HCT116 (cell line): Measurements from ENCODE around the gene DUOXA2.

Experiments
- CBX3 ChIP-seq: IDR thresholded peaks from 2 replicates; pipeline ENCODE4 v1.6.1; 2012; ENCODE audit warnings: low read depth
- EZH2phosphoT487 ChIP-seq: fragments of 200-600 bp; IDR thresholded peaks from 2 replicates; pipeline ENCODE4 v1.6.1; 2018; ENCODE audit warnings: antibody characterized with exemption, borderline replicate concordance
- FOSL1 ChIP-seq: IDR thresholded peaks from 2 replicates; pipeline ENCODE4 v1.6.1; 2012; ENCODE audit warnings: low read depth
- JUND ChIP-seq: IDR thresholded peaks from 2 replicates; pipeline ENCODE4 v1.6.1; 2012
- POLR2A ChIP-seq: IDR thresholded peaks from 2 replicates; pipeline ENCODE4 v1.7.0; 2011; ENCODE audit warnings: borderline replicate concordance; ENCODE audit not compliant: insufficient read depth, insufficient read length; ENCODE audit errors: extremely low read depth
- RAD21 ChIP-seq: IDR thresholded peaks from 2 replicates; pipeline ENCODE4 v1.6.1; 2012; ENCODE audit warnings: low read depth, mild to moderate bottlenecking
- ZFX ChIP-seq: fragments of 450-650 bp; IDR thresholded peaks from 2 replicates; pipeline ENCODE4 v1.6.1; 2017
- ZNF274 ChIP-seq: fragments of 200-500 bp; sonication (Bioruptor generic); IDR thresholded peaks from 2 replicates; pipeline ENCODE4 v1.6.1; 2014; ENCODE audit warnings: mild to moderate bottlenecking, low read depth, low read length, inconsistent platforms
- TF ChIP-seq, protein P1 (sequence below), 3 experiments: fragments of 200-600 bp in 1 of 3; sonication (generic) in 1 of 3; IDR thresholded peaks in 2 of 3; conservative IDR thresholded peaks in 1 of 3; 2 replicates each; pipeline ENCODE4 v1.5.1; 2012 to 2017; ENCODE audit warnings: low read depth in 2 of 3, low read length in 2 of 3, antibody characterized with exemption in 1 of 3, borderline replicate concordance in 1 of 3, control low read depth in 1 of 3, mild to moderate bottlenecking in 1 of 3, mixed read lengths in 1 of 3, mixed run types in 1 of 3, moderate library complexity in 1 of 3; ENCODE audit not compliant: insufficient read depth in 1 of 3
- TF ChIP-seq, protein P2 (sequence below): IDR thresholded peaks from 2 replicates; pipeline ENCODE4 v1.6.1; 2012; ENCODE audit warnings: low read depth
- TF ChIP-seq, protein P3 (sequence below): IDR thresholded peaks from 2 replicates; pipeline ENCODE4 v1.6.1; 2012

DNA sequence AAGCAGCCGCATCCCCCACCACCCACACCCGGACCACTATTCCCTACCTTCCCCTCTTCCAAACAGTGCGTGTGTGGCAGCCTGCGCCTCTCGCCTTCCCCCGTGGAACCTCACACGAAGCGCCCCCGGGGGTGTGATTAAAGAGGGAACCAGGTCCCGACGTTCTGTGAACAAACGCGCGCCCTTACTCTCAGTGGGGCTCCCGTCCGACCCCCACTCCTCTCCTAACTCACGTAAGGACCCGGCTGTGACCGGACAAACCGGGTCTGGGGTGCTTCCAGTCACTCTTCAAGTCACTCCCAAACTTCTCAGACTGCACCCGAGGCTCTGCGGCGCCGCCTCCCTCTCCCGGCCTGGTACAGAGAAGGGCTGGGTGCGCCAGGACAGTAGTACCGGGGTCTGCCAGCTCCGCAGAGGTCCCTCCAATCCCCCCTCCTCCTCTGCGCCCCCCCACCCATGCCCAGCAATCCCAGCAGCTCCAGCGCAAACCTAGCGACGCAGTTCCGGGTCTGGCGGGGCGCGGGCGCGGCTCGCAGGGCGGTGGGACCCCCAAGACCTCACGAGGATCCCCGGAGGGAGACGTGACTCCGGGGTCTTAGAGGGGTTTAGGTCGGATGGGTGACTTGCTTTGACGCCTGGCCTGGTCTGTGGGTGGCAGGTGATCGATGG, 15.0 kb downstream of the DUOXA2 start:
- TF ChIP-seq, protein P1, sequence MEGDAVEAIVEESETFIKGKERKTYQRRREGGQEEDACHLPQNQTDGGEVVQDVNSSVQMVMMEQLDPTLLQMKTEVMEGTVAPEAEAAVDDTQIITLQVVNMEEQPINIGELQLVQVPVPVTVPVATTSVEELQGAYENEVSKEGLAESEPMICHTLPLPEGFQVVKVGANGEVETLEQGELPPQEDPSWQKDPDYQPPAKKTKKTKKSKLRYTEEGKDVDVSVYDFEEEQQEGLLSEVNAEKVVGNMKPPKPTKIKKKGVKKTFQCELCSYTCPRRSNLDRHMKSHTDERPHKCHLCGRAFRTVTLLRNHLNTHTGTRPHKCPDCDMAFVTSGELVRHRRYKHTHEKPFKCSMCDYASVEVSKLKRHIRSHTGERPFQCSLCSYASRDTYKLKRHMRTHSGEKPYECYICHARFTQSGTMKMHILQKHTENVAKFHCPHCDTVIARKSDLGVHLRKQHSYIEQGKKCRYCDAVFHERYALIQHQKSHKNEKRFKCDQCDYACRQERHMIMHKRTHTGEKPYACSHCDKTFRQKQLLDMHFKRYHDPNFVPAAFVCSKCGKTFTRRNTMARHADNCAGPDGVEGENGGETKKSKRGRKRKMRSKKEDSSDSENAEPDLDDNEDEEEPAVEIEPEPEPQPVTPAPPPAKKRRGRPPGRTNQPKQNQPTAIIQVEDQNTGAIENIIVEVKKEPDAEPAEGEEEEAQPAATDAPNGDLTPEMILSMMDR (IDR thresholded peaks at IDR 0.05 in 2 of 3, conservative IDR thresholded peaks at IDR 0.05 in 1 of 3; ENCODE audit: borderline replicate concordance in 1 of 3, insufficient read depth in 1 of 3, low read depth in 2 of 3, low read length in 2 of 3): no peak
- TF ChIP-seq RAD21: no peak
- TF ChIP-seq, protein P2, sequence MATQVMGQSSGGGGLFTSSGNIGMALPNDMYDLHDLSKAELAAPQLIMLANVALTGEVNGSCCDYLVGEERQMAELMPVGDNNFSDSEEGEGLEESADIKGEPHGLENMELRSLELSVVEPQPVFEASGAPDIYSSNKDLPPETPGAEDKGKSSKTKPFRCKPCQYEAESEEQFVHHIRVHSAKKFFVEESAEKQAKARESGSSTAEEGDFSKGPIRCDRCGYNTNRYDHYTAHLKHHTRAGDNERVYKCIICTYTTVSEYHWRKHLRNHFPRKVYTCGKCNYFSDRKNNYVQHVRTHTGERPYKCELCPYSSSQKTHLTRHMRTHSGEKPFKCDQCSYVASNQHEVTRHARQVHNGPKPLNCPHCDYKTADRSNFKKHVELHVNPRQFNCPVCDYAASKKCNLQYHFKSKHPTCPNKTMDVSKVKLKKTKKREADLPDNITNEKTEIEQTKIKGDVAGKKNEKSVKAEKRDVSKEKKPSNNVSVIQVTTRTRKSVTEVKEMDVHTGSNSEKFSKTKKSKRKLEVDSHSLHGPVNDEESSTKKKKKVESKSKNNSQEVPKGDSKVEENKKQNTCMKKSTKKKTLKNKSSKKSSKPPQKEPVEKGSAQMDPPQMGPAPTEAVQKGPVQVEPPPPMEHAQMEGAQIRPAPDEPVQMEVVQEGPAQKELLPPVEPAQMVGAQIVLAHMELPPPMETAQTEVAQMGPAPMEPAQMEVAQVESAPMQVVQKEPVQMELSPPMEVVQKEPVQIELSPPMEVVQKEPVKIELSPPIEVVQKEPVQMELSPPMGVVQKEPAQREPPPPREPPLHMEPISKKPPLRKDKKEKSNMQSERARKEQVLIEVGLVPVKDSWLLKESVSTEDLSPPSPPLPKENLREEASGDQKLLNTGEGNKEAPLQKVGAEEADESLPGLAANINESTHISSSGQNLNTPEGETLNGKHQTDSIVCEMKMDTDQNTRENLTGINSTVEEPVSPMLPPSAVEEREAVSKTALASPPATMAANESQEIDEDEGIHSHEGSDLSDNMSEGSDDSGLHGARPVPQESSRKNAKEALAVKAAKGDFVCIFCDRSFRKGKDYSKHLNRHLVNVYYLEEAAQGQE: no peak
- TF ChIP-seq CBX3: no peak
- TF ChIP-seq, protein P3, sequence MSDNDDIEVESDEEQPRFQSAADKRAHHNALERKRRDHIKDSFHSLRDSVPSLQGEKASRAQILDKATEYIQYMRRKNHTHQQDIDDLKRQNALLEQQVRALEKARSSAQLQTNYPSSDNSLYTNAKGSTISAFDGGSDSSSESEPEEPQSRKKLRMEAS: no peak
- no peak for TF ChIP-seq ZNF274
- TF ChIP-seq EZH2phosphoT487: no peak
- no peak for TF ChIP-seq JUND
- no peak for TF ChIP-seq FOSL1
- TF ChIP-seq POLR2A: no peak
- no peak for TF ChIP-seq ZFX
